ENCODE measurements around the gene FAM234A.
"Not testable (repeated sequence)": the region's sequence is repeated elsewhere in the genome, so short reads cannot be mapped to it uniquely, and the experiment has no call there.

The FAM234A gene, protein sequence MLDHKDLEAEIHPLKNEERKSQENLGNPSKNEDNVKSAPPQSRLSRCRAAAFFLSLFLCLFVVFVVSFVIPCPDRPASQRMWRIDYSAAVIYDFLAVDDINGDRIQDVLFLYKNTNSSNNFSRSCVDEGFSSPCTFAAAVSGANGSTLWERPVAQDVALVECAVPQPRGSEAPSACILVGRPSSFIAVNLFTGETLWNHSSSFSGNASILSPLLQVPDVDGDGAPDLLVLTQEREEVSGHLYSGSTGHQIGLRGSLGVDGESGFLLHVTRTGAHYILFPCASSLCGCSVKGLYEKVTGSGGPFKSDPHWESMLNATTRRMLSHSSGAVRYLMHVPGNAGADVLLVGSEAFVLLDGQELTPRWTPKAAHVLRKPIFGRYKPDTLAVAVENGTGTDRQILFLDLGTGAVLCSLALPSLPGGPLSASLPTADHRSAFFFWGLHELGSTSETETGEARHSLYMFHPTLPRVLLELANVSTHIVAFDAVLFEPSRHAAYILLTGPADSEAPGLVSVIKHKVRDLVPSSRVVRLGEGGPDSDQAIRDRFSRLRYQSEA

DNA sequence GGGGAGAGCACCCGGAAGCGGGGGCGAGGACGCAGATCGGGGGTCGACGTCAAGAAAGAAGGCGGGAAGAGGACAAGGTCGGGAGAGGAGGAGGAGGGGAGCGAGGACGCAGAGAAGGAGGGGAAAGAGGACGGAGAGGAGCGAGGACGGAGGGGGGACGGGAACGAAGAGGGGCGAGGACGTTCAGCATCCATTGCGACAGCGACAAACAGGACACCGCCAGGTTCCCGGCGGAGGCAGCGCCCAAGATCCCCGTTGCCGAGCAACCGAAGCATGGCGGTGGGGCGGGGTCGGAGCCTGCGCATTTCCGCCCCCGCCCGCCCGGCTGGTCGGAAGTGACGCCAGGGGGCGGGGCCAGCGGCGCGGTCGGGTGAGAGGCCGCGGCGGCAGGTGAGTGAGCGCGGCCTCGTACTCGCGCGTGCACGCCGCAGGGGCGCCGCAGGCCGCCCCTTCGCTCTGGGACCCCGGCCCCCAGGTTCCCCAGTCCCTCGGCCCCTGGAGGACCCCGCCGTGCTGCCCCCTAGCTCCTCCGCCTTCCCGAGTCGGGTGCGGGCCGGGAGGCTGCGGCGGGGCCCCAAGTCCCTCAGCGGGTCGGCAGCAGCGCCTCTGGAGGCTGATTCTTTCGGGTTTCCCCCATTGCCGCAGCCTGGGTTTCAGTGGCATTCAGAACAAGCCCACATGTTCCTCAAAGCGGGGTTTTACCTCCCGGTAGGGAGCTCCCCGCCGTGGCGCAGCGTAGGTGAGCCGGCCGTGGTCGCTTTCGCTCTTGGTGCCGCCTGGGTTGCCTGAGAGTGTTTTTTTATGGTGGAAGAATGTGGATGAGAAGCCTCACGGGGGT lies at the start of gene FAM234A:
Gene FAM234A, plus strand, starts transcription at position 354 of the 838 bp plus-strand sequence. CDS start 19,593 bp downstream, outside the sequence.
- peak; percentile 94 to 95 for ATAC-seq

DNA sequence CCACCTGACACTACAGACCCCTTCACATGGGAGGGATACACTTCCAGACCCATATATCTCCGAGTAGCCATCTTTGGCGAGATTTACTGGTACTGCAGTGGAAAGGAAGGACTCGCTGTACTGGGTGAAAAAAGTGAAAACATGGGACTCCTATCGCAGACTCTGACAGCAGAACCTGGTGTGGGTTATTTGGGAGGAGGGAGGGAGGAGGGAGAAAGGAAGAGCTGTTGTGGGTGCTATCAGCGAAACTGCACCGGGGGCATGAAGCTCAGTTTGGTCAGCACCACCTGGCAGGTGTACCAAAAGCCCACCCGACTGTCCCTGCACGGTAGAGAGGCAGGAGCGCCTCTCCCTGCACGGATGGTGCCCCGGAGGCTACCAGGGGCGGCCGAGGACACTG lies 49.4 kb upstream of the FAM234A start:
- no peak for ATAC-seq

DNA sequence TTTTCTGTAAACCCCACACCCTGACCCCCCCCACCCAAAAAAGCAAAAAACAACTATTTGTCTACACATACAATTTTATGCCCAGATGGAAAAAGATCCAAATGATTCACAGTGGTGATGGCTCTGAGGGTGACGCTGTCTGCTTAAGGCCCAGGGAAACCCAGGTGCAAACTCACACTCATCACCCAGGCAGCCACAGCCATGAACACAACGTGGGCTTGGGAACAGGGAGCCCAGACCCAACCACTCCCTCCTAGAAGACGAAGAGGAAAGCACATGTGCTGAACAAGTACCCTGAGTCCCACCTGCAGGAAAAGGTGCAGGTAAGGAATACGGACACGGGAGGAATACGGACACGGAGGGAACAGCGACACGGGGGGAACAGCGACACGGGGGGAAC lies 48.9 kb upstream of the FAM234A start:
- ATAC-seq, result no peak

DNA sequence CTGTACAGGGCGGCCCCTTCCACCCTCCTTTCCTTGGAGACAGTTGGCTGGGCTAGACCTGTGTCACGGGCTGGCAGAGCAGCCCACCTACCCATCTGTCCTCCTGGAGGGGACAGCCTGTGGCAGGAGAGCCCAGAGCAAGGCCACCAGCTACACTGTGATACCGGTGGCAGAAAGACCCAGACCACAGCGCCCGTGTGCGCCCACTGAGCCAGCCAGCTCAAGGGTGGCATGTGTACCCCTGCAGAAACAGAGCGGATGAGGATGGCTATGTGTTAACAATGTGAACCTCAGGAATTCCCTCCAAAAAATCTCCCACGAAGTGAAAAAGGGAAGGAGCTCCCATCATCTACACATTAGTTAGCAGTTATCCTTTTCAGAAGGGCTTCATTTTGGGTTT lies 47.3 kb upstream of the FAM234A start:
- ATAC-seq, result no peak

DNA sequence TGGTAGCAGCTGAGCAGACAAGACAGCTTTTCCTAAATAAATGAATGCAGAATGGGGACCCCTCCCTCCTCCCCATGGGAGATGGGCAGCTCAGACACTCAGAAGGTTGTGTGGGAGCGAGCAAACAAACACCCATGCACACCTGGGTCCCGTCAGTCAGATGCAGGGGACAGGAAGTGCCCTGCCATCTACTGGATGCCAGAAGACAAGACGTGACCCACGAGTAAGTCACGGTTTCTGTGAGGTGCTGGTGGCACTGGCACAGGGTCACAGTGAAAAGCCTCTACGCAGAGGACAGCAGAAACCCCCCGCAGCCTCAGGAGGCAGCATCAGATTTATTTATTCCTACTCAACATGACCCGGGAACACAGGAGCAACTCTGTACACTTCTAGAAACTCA lies 45.9 kb upstream of the FAM234A start:
- ATAC-seq, result peak; percentile 33 to 63

DNA sequence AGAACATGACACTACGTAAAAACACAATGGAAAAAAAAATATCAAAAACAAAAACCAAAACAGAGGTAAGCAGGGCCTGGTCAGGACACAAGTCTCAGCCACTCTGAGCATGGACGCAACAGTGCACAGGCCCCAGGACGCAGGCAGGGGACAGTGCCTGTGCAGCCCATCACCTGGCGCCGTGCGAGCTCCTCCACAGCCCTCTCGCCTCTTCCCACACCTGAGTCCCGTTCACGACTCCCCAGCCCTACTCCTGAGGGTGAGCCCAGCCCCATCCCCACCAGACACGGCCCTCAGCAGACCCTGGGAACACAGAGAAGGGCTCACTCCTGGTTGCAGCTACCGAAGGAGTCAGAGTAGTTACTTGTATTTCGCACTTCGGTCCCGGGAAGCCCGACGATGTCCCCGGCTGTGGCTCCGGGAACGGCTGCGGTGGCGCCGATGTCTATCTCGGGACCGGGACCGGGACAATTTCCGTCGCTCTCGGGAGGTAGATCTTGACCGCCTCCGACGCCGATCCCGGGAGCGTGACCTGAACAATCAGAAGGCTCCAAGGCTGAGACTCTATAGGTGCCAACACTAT lies 44.9 kb upstream of the FAM234A start:
- ATAC-seq, result no peak

DNA sequence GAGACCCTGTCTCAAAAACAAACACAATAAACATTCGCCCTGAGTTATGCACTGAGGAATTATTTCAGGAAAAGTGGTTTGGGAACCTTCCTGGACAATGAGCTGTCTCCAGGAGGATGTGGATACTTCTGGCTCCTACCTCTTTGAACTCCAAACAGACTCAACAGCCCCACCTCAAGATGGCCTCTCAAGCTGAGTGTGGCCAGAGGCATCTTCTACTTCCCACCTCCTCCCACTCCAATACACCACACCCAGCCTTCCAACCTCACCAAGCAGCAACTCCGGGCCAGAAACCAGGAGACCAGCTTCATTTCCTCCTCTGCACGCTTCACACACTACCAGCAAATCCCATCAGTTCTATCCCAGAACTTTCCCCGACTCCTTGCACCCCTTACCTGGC lies 42.8 kb upstream of the FAM234A start:
- ATAC-seq, result no peak

DNA sequence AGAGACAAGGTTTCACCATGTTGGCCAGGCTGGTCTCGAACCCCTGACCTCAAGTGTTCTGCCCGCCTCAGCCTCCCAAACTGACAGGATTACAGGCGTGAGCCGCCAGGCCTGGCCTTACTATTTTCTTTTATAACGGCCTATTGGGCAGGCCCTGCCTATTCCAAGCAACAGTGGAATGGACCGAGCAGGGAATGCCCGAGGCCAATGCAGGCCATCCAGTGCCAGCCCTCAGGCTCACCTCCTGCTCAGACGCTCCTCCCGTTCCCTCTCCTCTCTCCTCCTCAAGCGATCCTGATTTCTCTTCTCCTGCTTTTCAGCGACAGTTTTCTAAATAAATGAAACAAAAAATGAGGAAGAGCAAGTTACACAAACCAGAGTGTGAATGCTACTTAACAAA lies 41.9 kb upstream of the FAM234A start:
- no peak for ATAC-seq

DNA sequence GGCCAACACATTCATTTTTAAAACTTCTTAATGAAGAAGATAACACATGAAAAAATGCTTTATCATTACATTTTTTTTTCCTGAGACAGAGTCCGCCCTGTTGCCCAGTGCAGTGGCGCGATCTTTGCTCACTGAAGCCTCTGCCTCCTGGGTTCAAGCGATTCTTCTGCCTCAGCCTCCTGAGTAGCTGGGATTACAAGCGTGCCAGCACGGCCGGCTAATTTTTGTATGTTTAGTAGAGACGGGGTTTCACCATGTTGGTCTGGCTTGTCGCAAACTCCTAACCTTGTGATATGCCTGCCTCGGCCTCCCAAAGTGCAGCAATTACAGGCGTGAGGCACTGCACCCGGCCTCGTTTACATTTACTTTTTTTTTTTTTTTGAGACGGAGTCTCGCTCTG lies 41.2 kb upstream of the FAM234A start:
- ATAC-seq, result no peak

DNA sequence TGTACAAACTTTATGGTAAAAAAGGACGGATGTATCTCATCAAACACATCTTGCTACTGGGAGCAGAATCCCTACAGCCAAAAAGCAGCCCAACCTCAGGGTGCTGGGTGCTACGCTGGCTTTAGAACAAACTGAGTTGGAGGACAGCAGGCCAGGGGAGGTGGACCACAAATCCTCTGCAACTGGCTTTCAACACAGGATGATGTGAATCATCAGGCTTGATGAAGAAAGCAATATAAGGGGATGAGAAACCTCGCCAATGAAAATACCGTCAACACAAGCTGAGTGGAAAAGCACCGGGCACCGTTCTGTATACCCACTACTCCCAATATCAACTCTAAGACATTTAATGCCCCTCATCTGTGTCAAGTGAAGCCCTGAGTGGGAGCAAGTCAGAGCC lies 40.1 kb upstream of the FAM234A start:
- ATAC-seq, result no peak

DNA sequence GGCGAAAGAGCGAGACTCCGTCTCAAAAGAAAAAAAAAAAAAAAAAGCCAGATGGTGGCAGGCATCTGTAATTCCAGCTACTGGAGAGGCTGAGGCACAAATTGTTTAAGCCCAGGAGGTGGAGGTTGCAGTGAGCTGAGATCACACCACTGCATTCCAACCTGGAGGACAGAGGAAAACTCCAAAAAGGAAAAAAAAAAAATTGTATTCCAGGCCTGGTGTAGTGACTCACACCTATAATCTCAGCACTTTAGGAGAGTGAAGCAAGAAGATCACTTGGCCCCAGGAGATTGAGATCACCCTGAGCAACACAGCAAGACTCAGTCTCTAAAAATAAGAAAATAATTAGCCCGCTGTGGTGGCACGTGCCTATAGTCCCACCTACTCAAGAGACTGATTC lies 34.2 kb upstream of the FAM234A start:
- no peak for ATAC-seq

DNA sequence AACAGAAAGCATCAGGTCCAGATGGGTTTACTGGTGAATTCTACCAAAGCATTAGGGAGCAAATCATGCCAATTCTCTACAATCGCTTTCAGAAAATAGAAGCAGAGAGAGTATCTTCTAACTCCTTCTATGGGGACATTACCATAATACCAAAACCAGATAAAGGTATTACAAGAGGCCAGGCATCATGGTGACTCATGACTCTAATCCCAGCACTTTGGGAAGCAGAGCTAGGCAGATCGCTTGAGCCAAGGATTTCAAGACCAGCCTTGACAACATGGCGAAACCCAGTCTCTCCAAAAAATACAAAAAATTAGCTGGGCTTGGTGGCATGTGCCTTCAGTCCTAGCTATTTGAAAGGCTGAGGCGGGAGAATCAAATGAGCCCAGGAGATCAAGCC lies 31.4 kb upstream of the FAM234A start:
- no peak for ATAC-seq

DNA sequence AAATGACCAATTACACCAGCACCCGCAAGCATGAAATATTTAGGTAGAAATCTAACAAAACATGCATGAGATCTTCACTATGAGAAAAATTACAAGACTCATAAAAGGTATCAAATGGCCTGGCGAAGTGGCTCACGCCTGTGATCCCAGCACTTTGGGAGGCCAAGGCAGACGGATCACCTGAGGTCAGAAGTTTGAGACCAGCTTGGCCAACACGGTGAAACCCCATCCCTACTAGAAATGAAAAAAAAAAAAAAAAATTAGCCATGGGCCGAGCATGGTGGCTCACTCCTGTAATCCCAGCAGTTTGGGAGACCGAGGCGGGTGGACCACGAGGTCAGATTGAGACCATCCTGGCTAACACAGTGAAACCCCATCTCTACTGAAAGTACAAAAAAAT lies 30.6 kb upstream of the FAM234A start:
- not testable (repeated sequence) for ATAC-seq

DNA sequence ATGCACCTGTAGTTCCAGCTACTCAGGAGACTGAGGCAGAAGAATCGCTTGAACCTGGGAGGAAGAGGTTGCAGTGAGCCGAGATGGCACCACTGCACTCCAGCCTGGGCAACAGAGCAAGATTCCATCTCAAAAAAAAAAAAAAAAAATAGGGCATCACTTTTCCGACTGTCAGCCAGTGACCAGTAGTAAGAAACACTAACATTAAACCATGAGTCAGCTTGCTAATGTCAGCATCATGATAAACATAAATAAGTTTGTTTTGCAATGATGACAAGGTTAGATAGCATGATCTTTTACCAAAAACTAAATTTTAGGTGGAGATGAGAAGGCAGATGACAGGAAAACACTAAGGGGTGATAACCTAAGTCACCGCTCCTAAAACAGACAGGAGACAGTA lies 25.3 kb upstream of the FAM234A start:
- ATAC-seq, result not testable (repeated sequence)

DNA sequence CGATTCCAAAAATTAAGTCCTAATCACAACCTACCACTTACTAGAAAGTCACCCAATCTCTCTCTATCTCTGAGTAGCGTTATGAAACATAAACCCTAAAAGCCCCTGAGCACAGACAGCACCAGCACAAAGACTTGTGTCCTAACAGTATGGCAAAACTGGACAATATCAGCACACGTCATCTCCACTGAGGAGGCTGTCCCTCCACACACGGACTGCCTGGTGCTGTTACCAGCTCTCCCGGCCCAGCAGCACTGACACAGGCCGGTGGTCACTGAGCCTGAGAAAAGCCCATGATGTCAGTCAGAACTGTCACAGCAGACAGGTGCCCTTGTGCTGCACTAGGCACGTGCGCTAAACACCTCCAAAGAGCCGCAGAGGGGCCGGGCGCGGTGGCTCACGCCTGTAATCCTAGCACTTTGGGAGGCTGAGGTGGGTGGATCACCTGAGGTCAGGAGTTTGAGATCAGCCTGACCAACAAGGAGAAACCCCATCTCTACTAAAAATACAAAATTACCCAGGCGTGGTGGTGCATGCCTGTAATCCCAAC lies 22.9 kb upstream of the FAM234A start:
- ATAC-seq, result not testable (repeated sequence)

DNA sequence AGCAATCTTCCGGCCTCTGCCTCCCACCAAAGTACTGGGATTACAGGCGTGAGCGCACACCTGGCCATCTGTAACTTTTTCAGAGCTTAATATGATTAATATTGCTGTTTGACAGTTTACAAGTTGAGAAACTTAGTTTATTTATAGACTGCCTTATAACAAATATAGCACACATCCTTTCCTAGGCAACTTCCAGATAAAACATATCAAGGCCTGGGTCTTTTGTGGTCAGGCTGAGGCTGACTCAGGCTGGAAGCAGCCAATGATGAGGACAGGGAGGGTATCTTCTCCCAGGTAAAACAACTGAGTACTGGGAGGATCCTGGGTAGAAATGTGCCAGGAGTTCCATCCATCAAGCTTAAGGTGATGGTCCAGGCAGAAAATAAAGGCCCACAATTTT lies 21.6 kb upstream of the FAM234A start:
- no peak for ATAC-seq

DNA sequence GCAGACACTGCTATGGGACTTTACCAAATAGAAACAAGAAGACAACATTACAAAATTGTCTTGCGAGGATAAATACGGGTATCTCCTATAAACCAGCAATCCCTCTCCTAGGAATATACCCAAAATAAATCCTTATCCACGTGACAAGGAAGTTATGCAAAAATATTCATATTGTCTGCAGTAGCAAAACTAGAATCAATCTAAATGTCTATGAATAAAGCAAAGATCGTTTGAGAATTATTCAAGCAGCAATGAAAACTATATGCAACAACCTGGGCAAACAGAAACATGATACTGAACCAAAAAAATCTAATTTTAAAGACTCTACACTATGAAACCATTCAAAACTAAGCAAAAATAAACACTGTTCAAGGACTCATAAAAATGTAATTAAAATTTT lies 14.6 kb upstream of the FAM234A start:
- ATAC-seq, result no peak

DNA sequence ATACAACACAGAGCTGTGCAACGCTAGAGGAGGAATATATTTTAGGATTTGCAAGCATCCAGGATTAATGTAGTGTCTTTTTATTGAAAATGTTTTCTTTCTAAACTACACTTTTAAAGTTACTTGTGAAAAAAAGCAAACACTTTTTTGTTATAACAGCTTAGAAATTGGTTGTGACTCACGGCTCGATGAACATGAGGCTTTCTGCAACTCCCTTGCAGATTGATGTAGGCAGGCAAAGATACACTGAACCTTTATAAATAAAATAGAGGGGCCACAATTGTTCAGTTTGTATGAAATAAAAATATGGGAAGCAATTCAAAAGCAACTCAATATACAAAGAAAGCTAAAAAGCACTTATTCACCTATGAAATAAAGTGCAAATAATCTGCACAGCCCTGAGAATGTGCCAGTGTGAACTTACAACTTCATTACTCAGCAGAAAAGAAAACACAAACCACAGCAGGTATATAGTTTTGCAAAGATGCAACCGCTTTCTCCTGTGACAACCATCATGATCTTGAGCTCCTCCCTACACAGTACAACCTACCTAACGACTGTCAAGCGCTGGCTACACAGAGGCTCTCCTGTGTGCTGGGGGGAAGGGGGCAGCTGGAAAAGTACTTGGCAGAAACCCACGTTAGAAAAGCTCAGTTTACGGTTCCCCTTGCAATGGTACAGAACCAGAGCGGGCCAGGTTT lies 6.3 kb upstream of the FAM234A start:
- peak; percentile 18 to 26 for ATAC-seq

DNA sequence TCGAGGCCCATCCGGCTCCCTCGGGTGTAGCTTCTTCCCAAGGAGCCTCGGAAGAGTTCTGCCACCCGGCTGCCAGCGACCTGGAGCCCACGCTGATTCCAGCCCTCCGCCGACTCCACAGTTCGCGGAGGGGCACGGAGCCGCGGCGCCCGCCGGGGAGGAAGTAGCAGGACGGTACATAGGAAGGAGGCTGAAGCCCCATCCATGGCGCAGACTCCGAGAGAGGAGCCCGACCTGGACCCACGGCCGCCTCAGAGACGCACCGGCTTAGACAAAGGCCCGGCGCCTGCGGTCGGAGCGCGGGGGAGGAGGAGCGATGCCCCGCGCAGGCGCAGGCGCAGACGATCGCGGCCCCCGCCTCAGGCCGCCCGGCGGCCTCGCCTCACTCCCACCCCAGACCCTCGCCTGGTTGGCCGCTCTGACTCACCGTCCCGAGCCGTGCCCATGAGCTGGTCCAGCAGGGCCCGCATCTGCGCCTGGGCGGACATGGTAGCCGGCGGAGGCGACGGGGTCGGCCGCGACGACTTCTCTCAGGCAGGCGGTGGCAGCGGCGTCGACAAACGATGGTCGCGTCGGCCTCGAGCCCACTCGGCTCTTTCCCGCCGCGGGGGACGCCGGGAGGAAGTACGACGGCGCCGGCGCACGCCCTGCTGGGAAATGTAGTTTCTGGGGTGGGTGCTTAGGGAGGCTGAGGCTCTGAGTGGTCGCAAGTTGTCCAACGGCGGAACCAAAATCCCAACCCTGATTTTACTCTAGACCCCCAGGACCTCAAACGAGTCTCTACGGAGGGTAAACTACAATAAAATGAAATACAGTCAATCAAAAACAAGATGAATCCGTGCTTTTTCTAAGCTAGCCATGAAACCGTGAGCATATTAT lies 5.5 kb upstream of the FAM234A start, which contains the start of gene LUC7L:
Gene LUC7L, minus strand, starts transcription at position 598 of the 879 bp plus-strand sequence. Its CDS starts 110 bp downstream, at position 488.
- ATAC-seq, result peak; percentile 92 to 93

DNA sequence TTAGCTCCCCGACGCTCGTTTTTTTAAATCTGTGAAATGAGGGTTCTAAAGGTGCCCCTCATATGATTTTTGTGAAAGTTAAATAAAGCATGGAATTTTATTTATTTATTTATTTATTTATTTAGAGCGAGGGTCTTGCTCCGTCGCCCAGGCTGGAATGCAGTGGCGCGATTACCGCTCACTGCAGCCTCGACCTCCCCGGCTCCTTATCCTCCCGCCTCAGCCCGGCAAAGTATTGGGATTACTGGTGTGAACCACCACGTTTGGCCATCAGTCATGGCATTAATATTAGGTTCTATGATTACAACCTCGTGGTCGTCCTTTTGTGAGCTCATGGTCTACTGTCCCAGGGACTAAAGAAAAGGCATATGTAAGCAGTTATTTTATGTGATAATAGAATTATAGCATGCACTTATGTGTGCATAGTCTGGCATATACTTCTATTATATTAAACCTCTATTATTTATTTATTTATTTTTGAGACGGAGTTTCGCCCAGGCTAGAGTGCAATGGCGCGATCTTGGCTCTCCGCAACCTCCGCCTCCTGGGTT lies 4.8 kb upstream of the FAM234A start:
- no peak for ATAC-seq

DNA sequence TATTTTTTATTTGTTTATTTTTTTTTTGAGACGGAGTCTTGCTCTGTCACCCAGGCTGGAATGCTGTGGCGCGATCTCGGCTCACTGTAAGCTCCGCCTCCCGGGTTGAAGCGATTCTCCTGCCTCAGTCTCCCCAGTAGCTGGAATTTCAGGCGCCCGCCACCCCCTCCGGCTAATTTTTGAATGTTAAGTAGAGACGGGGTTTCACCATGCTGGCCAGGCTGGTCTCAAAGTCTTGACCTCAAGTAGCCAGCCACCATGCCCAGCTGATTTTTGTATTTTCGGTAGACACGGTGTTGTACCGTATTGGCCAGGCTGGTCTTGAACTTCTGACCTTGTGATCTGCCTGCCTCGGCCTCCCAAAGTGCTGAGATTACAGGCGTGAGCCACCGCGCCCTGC lies 4.3 kb upstream of the FAM234A start:
- not testable (repeated sequence) for ATAC-seq
